Thoracic aorta (tissue), 2 donors: ENCODE data around the gene FCER1G. TPM values are rescaled to one million over a fixed set of nuclear protein-coding genes. Genes with fewer than 3 reads are reported as not detected.

Source experiments
- ATAC-seq: fragments of 150-250 bp; one replicate; pipeline ENCODE4 v1.8.0; 2017; ENCODE audit warnings: low read depth; ENCODE audit not compliant: insufficient number of reproducible peaks, low FRiP score
- DNase-seq: peaks from one replicate; pipeline ENCODE4 v3.0.0-alpha.2; 2020; ENCODE audit warnings: low spot score
- H3K27ac ChIP-seq, 2 donors: fragments of 200-600 bp; sonication (generic); 1 replicate in 1 of 2; 2 replicates in 1 of 2; pipeline ENCODE4 v1.5.1; 2016; ENCODE audit warnings: mild to moderate bottlenecking in 2 of 2, moderate library complexity in 2 of 2
- H3K27me3 ChIP-seq: fragments of 200-600 bp; sonication (generic); replicated peaks from 2 replicates; pipeline ENCODE4 v1.6.0; 2016; ENCODE audit warnings: mild to moderate bottlenecking; ENCODE audit not compliant: insufficient read depth
- H3K36me3 ChIP-seq: fragments of 200-600 bp; sonication (generic); one replicate; pipeline ENCODE4 v1.5.1; 2016
- H3K4me1 ChIP-seq, 2 donors: fragments of 200-600 bp; sonication (generic); 1 replicate in 1 of 2; 2 replicates in 1 of 2; pipeline versions ENCODE4 v1.5.1 to v1.6.0; 2016; ENCODE audit warnings: low read depth in 2 of 2, mild to moderate bottlenecking in 1 of 2; ENCODE audit not compliant: control insufficient read depth in 1 of 2
- H3K4me3 ChIP-seq: fragments of 200-600 bp; sonication (generic); 2 replicates; pipeline ENCODE4 v1.5.1; 2016; ENCODE audit warnings: mild to moderate bottlenecking
- H3K9me3 ChIP-seq: fragments of 200-600 bp; sonication (generic); 2 replicates; pipeline ENCODE4 v1.5.1; 2016
- total RNA-seq, 2 donors: library from RNA; depleted of rRNA; stranded (reverse); fragments of >200 nt; gene quantifications; one replicate each; pipeline versions ENCODE4 v1.1.0 to v1.2.3, GENCODE V29; 2016
- TF ChIP-seq, protein P1 (sequence below): fragments of 200-600 bp; sonication (generic); IDR thresholded peaks from one replicate; pipeline ENCODE4 v1.5.1; 2019; ENCODE audit warnings: antibody characterized with exemption

Gene FCER1G
- total RNA-seq, 2 donors from 2014 or later: 82.9 to 101 TPM

DNA sequence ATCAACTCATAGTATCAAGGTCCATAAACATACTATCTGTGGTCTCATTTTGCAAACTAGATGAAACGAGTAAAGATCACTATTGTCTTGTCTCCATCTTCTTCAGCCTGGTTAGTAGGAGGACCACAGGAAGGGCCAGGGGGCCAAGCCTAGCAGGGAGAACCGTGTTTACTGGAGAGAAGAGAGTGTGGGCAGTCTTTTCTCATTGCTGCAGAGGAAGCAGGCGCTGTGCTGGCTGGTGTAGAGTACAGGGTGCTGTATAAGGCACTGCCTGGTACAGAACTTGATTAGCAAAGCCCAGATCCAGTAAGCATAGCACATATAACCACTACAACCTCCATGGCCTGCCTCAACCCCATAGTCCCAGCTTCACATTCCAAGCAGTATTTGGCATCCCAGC lies 27.8 kb upstream of the FCER1G start:
- Histone ChIP-seq H3K4me1 (peaks cover 4 to 6% of the 10 kb centered on the region in 2 donors), H3K27me3 (no peaks in the 10 kb centered on the region), H3K36me3 (no peaks in the 10 kb centered on the region), H3K27ac (no peak overlapping the region), H3K9me3 (no peaks in the 10 kb centered on the region), H3K4me3 (no peak overlapping the region)
- no peak for DNase-seq
- TF ChIP-seq, protein P1, sequence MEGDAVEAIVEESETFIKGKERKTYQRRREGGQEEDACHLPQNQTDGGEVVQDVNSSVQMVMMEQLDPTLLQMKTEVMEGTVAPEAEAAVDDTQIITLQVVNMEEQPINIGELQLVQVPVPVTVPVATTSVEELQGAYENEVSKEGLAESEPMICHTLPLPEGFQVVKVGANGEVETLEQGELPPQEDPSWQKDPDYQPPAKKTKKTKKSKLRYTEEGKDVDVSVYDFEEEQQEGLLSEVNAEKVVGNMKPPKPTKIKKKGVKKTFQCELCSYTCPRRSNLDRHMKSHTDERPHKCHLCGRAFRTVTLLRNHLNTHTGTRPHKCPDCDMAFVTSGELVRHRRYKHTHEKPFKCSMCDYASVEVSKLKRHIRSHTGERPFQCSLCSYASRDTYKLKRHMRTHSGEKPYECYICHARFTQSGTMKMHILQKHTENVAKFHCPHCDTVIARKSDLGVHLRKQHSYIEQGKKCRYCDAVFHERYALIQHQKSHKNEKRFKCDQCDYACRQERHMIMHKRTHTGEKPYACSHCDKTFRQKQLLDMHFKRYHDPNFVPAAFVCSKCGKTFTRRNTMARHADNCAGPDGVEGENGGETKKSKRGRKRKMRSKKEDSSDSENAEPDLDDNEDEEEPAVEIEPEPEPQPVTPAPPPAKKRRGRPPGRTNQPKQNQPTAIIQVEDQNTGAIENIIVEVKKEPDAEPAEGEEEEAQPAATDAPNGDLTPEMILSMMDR: no peak
- no peak for ATAC-seq

DNA sequence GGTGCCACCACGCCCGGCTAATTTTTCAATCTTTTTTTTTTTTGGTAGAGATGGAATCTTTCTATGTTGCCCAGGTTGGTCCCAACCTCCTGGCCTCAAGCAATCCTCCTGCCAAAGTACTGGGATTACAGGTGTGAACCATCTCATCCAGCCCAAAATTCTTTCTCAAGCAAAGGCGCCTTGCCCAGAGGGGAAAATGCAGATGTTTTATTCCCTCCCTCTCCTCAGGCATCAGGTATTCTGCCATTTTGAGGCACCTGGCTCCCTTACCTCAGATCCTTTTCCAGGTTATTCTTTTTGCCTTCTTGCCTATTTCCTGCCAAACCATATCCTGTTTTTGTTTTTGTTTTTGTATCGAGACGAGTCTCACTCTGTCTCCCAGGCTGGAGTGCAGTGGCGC lies 26.7 kb upstream of the FCER1G start:
- H3K4me1 ChIP-seq: peaks cover 4 to 6% of the 10 kb centered on the region in 2 donors
- H3K27ac ChIP-seq: no peak overlapping the region
- TF ChIP-seq, protein P1: no peak
- ATAC-seq (no peak), DNase-seq (no peak)
- no peak overlapping the region for H3K4me3 ChIP-seq
- H3K36me3 ChIP-seq: no peaks in the 10 kb centered on the region
- no peaks in the 10 kb centered on the region for H3K27me3 ChIP-seq
- H3K9me3 ChIP-seq: no peaks in the 10 kb centered on the region

DNA sequence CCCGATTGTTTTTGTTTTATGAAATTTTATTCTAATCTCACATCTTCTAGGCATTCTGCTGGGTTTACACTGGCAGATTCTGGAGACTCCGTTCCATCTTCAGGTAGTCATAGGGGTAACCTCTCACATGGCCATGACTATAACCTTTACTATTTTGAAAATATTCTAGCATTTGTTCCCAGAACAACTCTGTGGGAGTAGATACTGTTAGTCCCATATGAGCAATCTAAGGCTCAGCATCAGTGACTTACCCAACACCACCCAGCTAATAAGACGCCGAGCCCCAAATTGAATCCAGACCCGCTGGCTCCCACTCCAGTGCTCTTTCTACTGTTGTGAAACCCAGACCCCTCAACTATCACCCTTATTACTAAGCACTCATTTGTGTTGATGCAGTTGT lies 26.1 kb upstream of the FCER1G start:
- TF ChIP-seq, protein P1: no peak
- Histone ChIP-seq H3K27ac (no peak overlapping the region), H3K27me3 (no peaks in the 10 kb centered on the region), H3K9me3 (no peaks in the 10 kb centered on the region), H3K4me1 (peaks cover 4 to 6% of the 10 kb centered on the region in 2 donors), H3K36me3 (no peaks in the 10 kb centered on the region), H3K4me3 (no peak overlapping the region)
- ATAC-seq (no peak), DNase-seq (no peak)

DNA sequence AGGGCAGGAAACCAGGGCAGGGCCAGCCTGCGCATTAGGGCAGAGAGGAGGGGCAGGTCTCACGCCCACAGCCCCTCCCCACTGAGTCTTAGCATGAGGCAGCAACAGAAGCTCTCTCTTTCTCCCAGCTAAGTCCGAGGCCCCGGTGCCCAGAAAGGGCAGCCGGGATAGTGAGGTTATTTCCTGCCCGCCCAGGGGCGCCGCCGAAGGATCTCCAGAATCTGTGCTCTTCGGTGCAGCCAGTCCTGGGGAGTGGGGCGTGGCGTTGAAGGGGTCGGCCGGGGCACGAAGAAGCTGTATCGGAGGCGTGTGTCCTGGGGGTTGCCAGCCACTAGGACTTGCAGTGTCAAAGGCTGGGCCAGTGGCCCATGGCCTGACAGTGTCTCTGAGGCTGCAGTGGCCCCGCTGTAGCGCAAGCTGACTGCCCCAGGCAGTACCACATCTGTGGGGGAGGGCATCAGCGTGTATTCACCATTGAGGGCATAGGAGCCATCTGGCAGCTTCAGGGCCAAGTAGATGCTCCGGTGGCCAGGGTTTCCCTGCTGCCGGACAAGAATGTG lies 24.1 kb upstream of the FCER1G start:
- Histone ChIP-seq H3K27me3 (no peaks in the 10 kb centered on the region), H3K9me3 (no peaks in the 10 kb centered on the region), H3K4me1 (no peaks in the 10 kb centered on the region), H3K27ac (no peak overlapping the region), H3K36me3 (no peaks in the 10 kb centered on the region), H3K4me3 (no peak overlapping the region)
- DNase-seq (no peak), ATAC-seq (no peak)
- TF ChIP-seq, protein P1: no peak

DNA sequence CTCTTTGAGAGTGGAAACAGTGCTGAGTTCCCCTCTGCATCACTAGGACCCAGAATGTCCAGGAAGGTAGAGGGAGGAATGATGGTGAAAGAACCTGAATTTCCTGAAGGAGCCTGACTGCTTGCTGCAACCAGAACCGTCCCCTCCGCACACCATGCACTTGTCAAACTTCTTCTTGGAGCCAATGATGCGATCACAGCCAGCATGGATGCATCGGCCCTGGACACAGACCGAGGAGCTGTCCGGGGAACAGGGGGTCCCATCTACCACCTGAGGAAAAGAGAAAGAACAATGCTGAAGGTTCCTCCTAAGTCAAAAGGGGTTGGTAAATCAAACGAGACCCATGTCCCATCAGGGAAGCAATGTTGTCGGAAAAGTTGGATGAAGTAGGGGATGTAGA lies 23.1 kb upstream of the FCER1G start:
- DNase-seq (no peak), ATAC-seq (no peak)
- Histone ChIP-seq H3K9me3 (no peaks in the 10 kb centered on the region), H3K27me3 (no peaks in the 10 kb centered on the region), H3K4me1 (no peaks in the 10 kb centered on the region), H3K27ac (no peak overlapping the region), H3K4me3 (no peak overlapping the region), H3K36me3 (no peaks in the 10 kb centered on the region)
- TF ChIP-seq, protein P1: no peak
